Measurements from ENCODE around the gene FBXW8. TPM values are rescaled to one million over a fixed set of nuclear protein-coding genes. Genes with fewer than 3 reads are reported as not detected.

FBXW8 gene
- total RNA-seq, 4 donors from 2014 or later: 4.2 to 5.6 (median 4.7) TPM

GRCh38 chr12:116990329-116990728 is 79.6 kb downstream of the FBXW8 start:
- intact Hi-C loops (cut with DNase I; ENCODE audit: low total_unique reads): no loop called here
- peaks cover 0 to 10% of the 10 kb centered on the region in 2 donors for H3K36me3 ChIP-seq
- ATAC-seq: no peak

GRCh38 chr12:116990971-116991966 is 80.5 kb downstream of the FBXW8 start:
- no peaks in the 10 kb centered on the region for H3K27me3 ChIP-seq
- in situ Hi-C loops (cut with MboI; ENCODE audit: low sequenced_read_pairs in 4 of 4) (no loop called here), intact Hi-C loops (cut with DNase I; ENCODE audit: low total_unique reads) (no loop called here)
- H3K27ac ChIP-seq: no peak overlapping the region
- H3K4me3 ChIP-seq: no peak overlapping the region
- TF ChIP-seq CTCF (IDR thresholded peaks at IDR 0.05 in 4 of 5, conservative IDR thresholded peaks at IDR 0.05 in 1 of 5): no peak
- DNase-seq (no peak), ATAC-seq (no peak)
- no peaks in the 10 kb centered on the region for H3K4me1 ChIP-seq
- H3K9me3 ChIP-seq: no peaks in the 10 kb centered on the region
- peaks cover 0 to 10% of the 10 kb centered on the region in 2 donors for H3K36me3 ChIP-seq

More at GRCh38 chr12:116990329-116990728, 79.6 kb downstream of the FBXW8 start:
- DNase-seq: no peak
- TF ChIP-seq POLR2A (IDR thresholded peaks at IDR 0.05): no peak
- no peak for TF ChIP-seq CTCF (IDR thresholded peaks at IDR 0.05 in 4 of 5, conservative IDR thresholded peaks at IDR 0.05 in 1 of 5)
- no peaks in the 10 kb centered on the region for H3K27me3 ChIP-seq
- in situ Hi-C loops (cut with MboI; ENCODE audit: low sequenced_read_pairs in 4 of 4): no loop called here
- no peak overlapping the region for H3K27ac ChIP-seq
- H3K4me3 ChIP-seq: no peak overlapping the region
- H3K4me1 ChIP-seq: no peaks in the 10 kb centered on the region
- H3K9me3 ChIP-seq: no peaks in the 10 kb centered on the region

- no peak for DNase-seq
- intact Hi-C loops (cut with DNase I; ENCODE audit: low total_unique reads) (no loop called here), in situ Hi-C loops (cut with MboI; ENCODE audit: low sequenced_read_pairs in 4 of 4) (no loop called here)
- Histone ChIP-seq H3K36me3 (no peaks in the 10 kb centered on the region), H3K4me3 (no peak overlapping the region), H3K27ac (no peak overlapping the region), H3K9me3 (no peaks in the 10 kb centered on the region), H3K4me1 (no peaks in the 10 kb centered on the region), H3K27me3 (no peaks in the 10 kb centered on the region)
- no peak for ATAC-seq
- TF ChIP-seq POLR2A (IDR thresholded peaks at IDR 0.05): no peak
- no peak for TF ChIP-seq CTCF (IDR thresholded peaks at IDR 0.05 in 4 of 5, conservative IDR thresholded peaks at IDR 0.05 in 1 of 5)
These were observed 85.3 kb downstream of the FBXW8 start for GRCh38 chr12:116996093-116996492.

GRCh38 chr12:116996621-116997020 is 85.9 kb downstream of the FBXW8 start:
- no peak for DNase-seq
- Histone ChIP-seq H3K4me1 (no peaks in the 10 kb centered on the region), H3K36me3 (no peaks in the 10 kb centered on the region), H3K27ac (no peak overlapping the region), H3K4me3 (no peak overlapping the region), H3K27me3 (no peaks in the 10 kb centered on the region), H3K9me3 (no peaks in the 10 kb centered on the region)
- no peak for ATAC-seq
- in situ Hi-C loops (cut with MboI; ENCODE audit: low sequenced_read_pairs in 4 of 4) (no loop called here), intact Hi-C loops (cut with DNase I; ENCODE audit: low total_unique reads) (no loop called here)
- TF ChIP-seq POLR2A (IDR thresholded peaks at IDR 0.05) (no peak), CTCF (IDR thresholded peaks at IDR 0.05 in 4 of 5, conservative IDR thresholded peaks at IDR 0.05 in 1 of 5) (no peak)
